ENCODE data around the gene PDIK1L. TPM values are rescaled to one million over a fixed set of nuclear protein-coding genes. Genes with fewer than 3 reads are reported as not detected.

The PDIK1L gene
- total RNA-seq, 1 donor from 2014 or later: 7.2 TPM

- H3K27me3 Mint-ChIP-seq (ENCODE audit: unreplicated experiment): peaks cover 4% of the 10 kb centered on the region
- no peak for DNase-seq
- no peak overlapping the region for H3K27ac Mint-ChIP-seq (ENCODE audit: unreplicated experiment)
- H3K4me3 Mint-ChIP-seq (ENCODE audit: unreplicated experiment): no peak overlapping the region
- H3K36me3 Mint-ChIP-seq (ENCODE audit: unreplicated experiment): no peaks in the 10 kb centered on the region
- peaks cover 2% of the 10 kb centered on the region for H3K4me1 Mint-ChIP-seq (ENCODE audit: low read depth, unreplicated experiment)
- no peak for TF ChIP-seq CTCF (IDR thresholded peaks at IDR 0.05; ENCODE audit: partially characterized antibody, unreplicated experiment)
- H3K9me3 Mint-ChIP-seq (ENCODE audit: unreplicated experiment): peaks cover 1% of the 10 kb centered on the region
Measured at GRCh38 chr1:26069941-26070295, 41.7 kb upstream of the PDIK1L start.

GRCh38 chr1:26070296-26070962 is 41.2 kb upstream of the PDIK1L start:
- no peak for DNase-seq
- Mint-ChIP-seq H3K27ac (ENCODE audit: unreplicated experiment) (no peak overlapping the region), H3K36me3 (ENCODE audit: unreplicated experiment) (no peaks in the 10 kb centered on the region), H3K4me3 (ENCODE audit: unreplicated experiment) (no peak overlapping the region), H3K4me1 (ENCODE audit: low read depth, unreplicated experiment) (peaks cover 2% of the 10 kb centered on the region), H3K27me3 (ENCODE audit: unreplicated experiment) (peaks cover 4% of the 10 kb centered on the region), H3K9me3 (ENCODE audit: unreplicated experiment) (peaks cover 1% of the 10 kb centered on the region)
- TF ChIP-seq CTCF (IDR thresholded peaks at IDR 0.05; ENCODE audit: partially characterized antibody, unreplicated experiment): no peak

GRCh38 chr1:26070963-26071342 is 40.7 kb upstream of the PDIK1L start:
- Mint-ChIP-seq H3K27ac (ENCODE audit: unreplicated experiment) (no peak overlapping the region), H3K4me3 (ENCODE audit: unreplicated experiment) (no peak overlapping the region), H3K36me3 (ENCODE audit: unreplicated experiment) (no peaks in the 10 kb centered on the region), H3K9me3 (ENCODE audit: unreplicated experiment) (peaks cover 1% of the 10 kb centered on the region), H3K27me3 (ENCODE audit: unreplicated experiment) (peaks cover 4% of the 10 kb centered on the region), H3K4me1 (ENCODE audit: low read depth, unreplicated experiment) (peaks cover 2% of the 10 kb centered on the region)
- DNase-seq: no peak
- TF ChIP-seq CTCF (IDR thresholded peaks at IDR 0.05; ENCODE audit: partially characterized antibody, unreplicated experiment): no peak

- no peak for DNase-seq
- Mint-ChIP-seq H3K4me3 (ENCODE audit: unreplicated experiment) (no peak overlapping the region), H3K4me1 (ENCODE audit: low read depth, unreplicated experiment) (peaks cover 2% of the 10 kb centered on the region), H3K27ac (ENCODE audit: unreplicated experiment) (no peak overlapping the region), H3K9me3 (ENCODE audit: unreplicated experiment) (peaks cover 1% of the 10 kb centered on the region), H3K36me3 (ENCODE audit: unreplicated experiment) (no peaks in the 10 kb centered on the region), H3K27me3 (ENCODE audit: unreplicated experiment) (peaks cover 7% of the 10 kb centered on the region)
- no peak for TF ChIP-seq CTCF (IDR thresholded peaks at IDR 0.05; ENCODE audit: partially characterized antibody, unreplicated experiment)
Measured at GRCh38 chr1:26072305-26072704, 39.3 kb upstream of the PDIK1L start.

GRCh38 chr1:26075421-26076144 is 36.0 kb upstream of the PDIK1L start:
- Mint-ChIP-seq H3K36me3 (ENCODE audit: unreplicated experiment) (no peaks in the 10 kb centered on the region), H3K9me3 (ENCODE audit: unreplicated experiment) (no peaks in the 10 kb centered on the region), H3K27ac (ENCODE audit: unreplicated experiment) (no peak overlapping the region), H3K4me1 (ENCODE audit: low read depth, unreplicated experiment) (no peaks in the 10 kb centered on the region), H3K4me3 (ENCODE audit: unreplicated experiment) (no peak overlapping the region), H3K27me3 (ENCODE audit: unreplicated experiment) (peaks cover 4% of the 10 kb centered on the region)
- no peak for TF ChIP-seq CTCF (IDR thresholded peaks at IDR 0.05; ENCODE audit: partially characterized antibody, unreplicated experiment)
- DNase-seq: no peak
